ENCODE results near the gene SGIP1. TPM values are rescaled to one million over a fixed set of nuclear protein-coding genes. Genes with fewer than 3 reads are reported as not detected.

The SGIP1 gene
- total RNA-seq, 1 donor from 2014 or later = 31.8 TPM

GRCh38 chr1:66520655-66521054 is 13.3 kb upstream of the SGIP1 start:
- TF ChIP-seq, protein P1, sequence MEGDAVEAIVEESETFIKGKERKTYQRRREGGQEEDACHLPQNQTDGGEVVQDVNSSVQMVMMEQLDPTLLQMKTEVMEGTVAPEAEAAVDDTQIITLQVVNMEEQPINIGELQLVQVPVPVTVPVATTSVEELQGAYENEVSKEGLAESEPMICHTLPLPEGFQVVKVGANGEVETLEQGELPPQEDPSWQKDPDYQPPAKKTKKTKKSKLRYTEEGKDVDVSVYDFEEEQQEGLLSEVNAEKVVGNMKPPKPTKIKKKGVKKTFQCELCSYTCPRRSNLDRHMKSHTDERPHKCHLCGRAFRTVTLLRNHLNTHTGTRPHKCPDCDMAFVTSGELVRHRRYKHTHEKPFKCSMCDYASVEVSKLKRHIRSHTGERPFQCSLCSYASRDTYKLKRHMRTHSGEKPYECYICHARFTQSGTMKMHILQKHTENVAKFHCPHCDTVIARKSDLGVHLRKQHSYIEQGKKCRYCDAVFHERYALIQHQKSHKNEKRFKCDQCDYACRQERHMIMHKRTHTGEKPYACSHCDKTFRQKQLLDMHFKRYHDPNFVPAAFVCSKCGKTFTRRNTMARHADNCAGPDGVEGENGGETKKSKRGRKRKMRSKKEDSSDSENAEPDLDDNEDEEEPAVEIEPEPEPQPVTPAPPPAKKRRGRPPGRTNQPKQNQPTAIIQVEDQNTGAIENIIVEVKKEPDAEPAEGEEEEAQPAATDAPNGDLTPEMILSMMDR (IDR thresholded peaks at IDR 0.05) = no peak
- no peak overlapping the region for H3K4me3 Mint-ChIP-seq (ENCODE audit: unreplicated experiment)
- no peaks in the 10 kb centered on the region for H3K9me3 Mint-ChIP-seq (ENCODE audit: low read depth)
- peaks cover 25% of the 10 kb centered on the region for H3K4me1 Mint-ChIP-seq (ENCODE audit: low read depth)
- no peak for DNase-seq (ENCODE audit: low spot score)
- H3K27ac Mint-ChIP-seq (ENCODE audit: unreplicated experiment) = no peak overlapping the region
- H3K27me3 Mint-ChIP-seq (ENCODE audit: low read depth) = no peaks in the 10 kb centered on the region
- no peaks in the 10 kb centered on the region for H3K36me3 Mint-ChIP-seq (ENCODE audit: low read depth)

DNA sequence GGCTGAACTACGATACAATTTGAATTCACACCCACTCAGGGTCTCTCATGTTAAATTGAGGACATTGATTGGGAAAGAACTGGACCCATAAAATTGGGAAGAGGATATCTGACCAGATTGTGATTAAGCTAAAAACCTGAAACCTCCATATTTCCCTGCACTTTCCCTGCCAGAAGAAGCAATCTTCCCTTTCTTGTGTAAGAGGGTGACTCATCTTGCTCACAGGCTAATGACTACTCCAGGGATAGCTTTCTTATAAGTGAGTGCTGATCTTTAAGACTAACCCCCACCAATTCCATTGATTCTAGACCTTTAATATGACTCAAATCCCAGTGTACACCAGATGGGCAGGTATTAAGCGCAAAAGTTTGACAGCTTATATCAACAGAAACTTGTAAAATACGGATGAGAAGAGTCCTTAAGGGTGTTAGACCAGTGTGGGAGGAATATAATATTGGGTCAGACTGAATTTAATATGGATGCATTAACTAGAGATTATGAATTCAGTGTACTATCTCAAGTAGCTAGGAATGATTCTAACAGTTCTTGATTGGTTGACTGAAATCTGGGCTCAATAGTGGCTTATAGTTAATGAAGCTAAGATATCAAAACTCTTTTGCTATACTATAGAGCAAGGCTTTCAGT is 12.1 kb upstream of the SGIP1 start:
- no peaks in the 10 kb centered on the region for H3K36me3 Mint-ChIP-seq (ENCODE audit: low read depth)
- TF ChIP-seq, protein P1 (IDR thresholded peaks at IDR 0.05) = no peak
- no peak for DNase-seq (ENCODE audit: low spot score)
- H3K4me1 Mint-ChIP-seq (ENCODE audit: low read depth) = peaks cover 19% of the 10 kb centered on the region
- no peaks in the 10 kb centered on the region for H3K9me3 Mint-ChIP-seq (ENCODE audit: low read depth)
- no peaks in the 10 kb centered on the region for H3K27me3 Mint-ChIP-seq (ENCODE audit: low read depth)
- H3K4me3 Mint-ChIP-seq (ENCODE audit: unreplicated experiment) = no peak overlapping the region
- H3K27ac Mint-ChIP-seq (ENCODE audit: unreplicated experiment) = no peak overlapping the region

GRCh38 chr1:66523562-66523961 is 10.4 kb upstream of the SGIP1 start:
- H3K27ac Mint-ChIP-seq (ENCODE audit: unreplicated experiment) = no peak overlapping the region
- TF ChIP-seq, protein P1 (IDR thresholded peaks at IDR 0.05) = no peak
- H3K4me1 Mint-ChIP-seq (ENCODE audit: low read depth) = peaks cover 26% of the 10 kb centered on the region
- DNase-seq (ENCODE audit: low spot score) = no peak
- no peaks in the 10 kb centered on the region for H3K9me3 Mint-ChIP-seq (ENCODE audit: low read depth)
- no peak overlapping the region for H3K4me3 Mint-ChIP-seq (ENCODE audit: unreplicated experiment)
- H3K36me3 Mint-ChIP-seq (ENCODE audit: low read depth) = no peaks in the 10 kb centered on the region
- H3K27me3 Mint-ChIP-seq (ENCODE audit: low read depth) = no peaks in the 10 kb centered on the region

GRCh38 chr1:66525086-66525485 is 8.9 kb upstream of the SGIP1 start:
- no peak for DNase-seq (ENCODE audit: low spot score)
- H3K9me3 Mint-ChIP-seq (ENCODE audit: low read depth) = no peaks in the 10 kb centered on the region
- H3K27me3 Mint-ChIP-seq (ENCODE audit: low read depth) = no peaks in the 10 kb centered on the region
- no peaks in the 10 kb centered on the region for H3K36me3 Mint-ChIP-seq (ENCODE audit: low read depth)
- peaks cover 29% of the 10 kb centered on the region for H3K4me1 Mint-ChIP-seq (ENCODE audit: low read depth)
- TF ChIP-seq, protein P1 (IDR thresholded peaks at IDR 0.05) = no peak
- H3K27ac Mint-ChIP-seq (ENCODE audit: unreplicated experiment) = no peak overlapping the region
- H3K4me3 Mint-ChIP-seq (ENCODE audit: unreplicated experiment) = no peak overlapping the region

- Mint-ChIP-seq H3K4me3 (ENCODE audit: unreplicated experiment) (no peak overlapping the region), H3K36me3 (ENCODE audit: low read depth) (no peaks in the 10 kb centered on the region), H3K9me3 (ENCODE audit: low read depth) (no peaks in the 10 kb centered on the region), H3K27me3 (ENCODE audit: low read depth) (no peaks in the 10 kb centered on the region), H3K4me1 (ENCODE audit: low read depth) (peaks cover 29% of the 10 kb centered on the region), H3K27ac (ENCODE audit: unreplicated experiment) (no peak overlapping the region)
- TF ChIP-seq, protein P1 (IDR thresholded peaks at IDR 0.05) = no peak
- no peak for DNase-seq (ENCODE audit: low spot score)
Observed at GRCh38 chr1:66526036-66526435, 7.9 kb upstream of the SGIP1 start.
